ENCODE measurements around the gene ARMC5.
"Not testable (repeated sequence)": the region's sequence is repeated elsewhere in the genome, so short reads cannot be mapped to it uniquely, and the experiment has no call there.

ARMC5 gene, protein sequence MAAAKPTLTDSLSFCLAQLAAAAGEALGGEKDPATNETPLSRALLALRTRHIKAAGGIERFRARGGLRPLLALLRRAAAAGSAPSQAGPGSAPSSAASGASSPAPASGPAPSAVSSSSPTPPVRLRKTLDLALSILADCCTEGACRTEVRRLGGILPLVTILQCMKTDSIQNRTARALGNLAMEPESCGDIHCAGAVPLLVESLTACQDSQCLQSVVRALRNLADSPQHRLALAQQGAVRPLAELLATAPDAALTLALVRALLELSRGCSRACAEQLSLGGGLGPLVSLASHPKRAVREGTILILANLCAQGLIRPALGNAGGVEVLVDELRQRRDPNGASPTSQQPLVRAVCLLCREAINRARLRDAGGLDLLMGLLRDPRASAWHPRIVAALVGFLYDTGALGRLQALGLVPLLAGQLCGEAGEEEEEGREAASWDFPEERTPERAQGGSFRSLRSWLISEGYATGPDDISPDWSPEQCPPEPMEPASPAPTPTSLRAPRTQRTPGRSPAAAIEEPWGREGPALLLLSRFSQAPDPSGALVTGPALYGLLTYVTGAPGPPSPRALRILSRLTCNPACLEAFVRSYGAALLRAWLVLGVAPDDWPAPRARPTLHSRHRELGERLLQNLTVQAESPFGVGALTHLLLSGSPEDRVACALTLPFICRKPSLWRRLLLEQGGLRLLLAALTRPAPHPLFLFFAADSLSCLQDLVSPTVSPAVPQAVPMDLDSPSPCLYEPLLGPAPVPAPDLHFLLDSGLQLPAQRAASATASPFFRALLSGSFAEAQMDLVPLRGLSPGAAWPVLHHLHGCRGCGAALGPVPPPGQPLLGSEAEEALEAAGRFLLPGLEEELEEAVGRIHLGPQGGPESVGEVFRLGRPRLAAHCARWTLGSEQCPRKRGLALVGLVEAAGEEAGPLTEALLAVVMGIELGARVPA

DNA sequence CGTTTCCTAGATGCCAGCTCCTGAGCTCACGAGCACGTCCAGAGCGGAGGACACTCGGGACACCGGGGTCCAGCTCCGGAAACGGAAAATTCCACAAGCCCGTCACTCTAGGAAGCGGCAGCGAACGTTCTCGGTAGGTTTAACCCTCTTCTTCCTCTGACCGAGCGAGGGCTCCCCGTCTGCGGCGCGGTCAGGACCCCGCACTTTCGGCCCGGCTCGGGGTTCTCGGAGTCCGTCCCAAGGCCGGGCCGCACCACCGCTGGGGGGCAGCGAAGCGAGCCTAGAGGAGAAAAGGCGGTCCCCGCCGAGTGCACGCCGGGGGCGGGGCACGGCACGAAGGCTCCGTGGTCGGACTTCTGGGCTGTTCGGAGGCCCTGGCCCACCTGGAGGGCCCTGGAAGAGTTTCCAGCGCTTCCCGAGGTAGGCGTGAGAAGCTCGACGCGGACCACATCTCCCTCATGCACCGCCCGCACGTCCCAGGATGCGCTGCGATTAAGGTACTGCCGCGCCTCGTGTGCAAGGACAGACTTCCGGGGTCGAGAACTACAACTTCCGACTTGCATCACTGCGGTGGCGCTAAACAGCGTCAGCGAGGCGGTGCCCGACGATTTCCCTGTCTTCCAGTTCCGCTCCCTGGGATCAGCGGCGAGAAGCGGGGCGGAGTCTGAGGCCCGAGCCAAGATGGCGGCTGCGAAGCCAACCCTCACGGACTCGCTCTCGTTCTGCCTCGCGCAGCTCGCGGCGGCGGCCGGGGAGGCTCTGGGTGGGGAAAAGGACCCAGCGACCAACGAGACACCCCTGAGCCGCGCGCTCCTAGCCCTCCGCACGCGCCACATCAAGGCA lies at the start of gene ARMC5:
Gene ARMC5 (plus strand): TSS at position 658 of the 843 bp plus-strand sequence. CDS start 24 bp downstream, at position 682.
- peak; percentile 93 for DNase-seq (ENCODE audit: low read depth)

DNA sequence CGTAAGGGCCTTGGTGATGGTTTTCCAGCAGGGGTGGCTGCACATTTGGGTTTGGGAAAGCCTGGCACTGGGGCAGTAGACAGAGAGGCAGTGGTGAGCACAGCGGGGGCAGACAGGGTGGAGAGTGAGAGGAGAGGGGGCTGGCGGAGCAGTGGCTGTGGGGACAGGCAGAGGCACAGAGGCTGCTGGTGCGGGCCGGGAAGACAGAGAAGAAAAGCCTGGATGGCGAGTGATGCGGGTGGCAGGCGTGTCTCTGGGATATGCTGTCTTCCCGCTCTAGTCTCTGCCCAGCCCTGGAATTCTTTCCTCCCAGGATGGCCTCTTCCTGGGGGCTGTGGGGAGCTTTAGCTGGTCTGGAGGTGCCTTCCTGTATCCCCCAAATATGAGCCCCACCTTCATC lies 49.2 kb upstream of the ARMC5 start:
- DNase-seq (ENCODE audit: low read depth), result no peak

DNA sequence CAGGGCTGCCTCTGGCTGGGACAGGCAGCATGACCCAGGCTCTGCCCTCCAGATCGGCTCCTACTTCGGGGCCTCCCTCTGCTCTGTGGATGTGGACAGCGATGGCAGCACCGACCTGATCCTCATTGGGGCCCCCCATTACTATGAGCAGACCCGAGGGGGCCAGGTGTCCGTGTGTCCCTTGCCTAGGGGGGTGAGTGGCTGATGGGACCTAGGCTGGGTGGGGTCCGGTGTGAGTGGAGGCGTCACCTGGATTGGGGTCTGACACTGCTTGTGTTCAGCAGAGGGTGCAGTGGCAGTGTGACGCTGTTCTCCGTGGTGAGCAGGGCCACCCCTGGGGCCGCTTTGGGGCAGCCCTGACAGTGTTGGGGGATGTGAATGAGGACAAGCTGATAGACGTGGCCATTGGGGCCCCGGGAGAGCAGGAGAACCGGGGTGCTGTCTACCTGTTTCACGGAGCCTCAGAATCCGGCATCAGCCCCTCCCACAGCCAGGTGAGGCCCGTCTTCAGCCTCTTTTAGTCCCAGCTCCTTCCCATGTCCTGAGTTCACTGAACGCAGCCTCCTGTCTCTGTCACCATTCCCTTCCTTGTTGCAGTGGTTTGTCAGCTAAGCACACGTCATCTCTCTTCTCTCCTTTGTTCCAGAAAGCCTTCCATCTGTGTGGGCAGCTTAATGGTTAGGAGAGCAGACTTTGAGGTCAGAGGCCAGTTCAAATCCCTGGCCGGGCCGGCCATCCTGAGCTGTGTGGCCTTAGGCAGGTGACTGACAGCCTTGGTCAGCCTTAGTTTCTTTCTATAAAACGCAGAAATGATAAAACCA lies 48.1 kb upstream of the ARMC5 start:
- DNase-seq (ENCODE audit: low read depth), result no peak

DNA sequence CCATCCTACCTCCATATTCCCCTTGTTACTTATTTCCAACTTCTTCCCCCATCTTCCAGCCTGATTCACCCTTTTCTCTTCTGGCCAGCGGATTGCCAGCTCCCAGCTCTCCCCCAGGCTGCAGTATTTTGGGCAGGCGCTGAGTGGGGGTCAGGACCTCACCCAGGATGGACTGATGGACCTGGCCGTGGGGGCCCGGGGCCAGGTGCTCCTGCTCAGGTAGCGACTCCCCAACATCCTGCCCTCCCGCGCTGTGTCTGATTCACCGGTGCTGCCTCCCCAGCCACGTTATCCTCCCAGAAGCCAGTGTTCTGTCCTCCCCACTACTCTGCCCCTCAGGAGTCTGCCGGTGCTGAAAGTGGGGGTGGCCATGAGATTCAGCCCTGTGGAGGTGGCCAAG lies 46.6 kb upstream of the ARMC5 start:
- DNase-seq (ENCODE audit: low read depth), result no peak

DNA sequence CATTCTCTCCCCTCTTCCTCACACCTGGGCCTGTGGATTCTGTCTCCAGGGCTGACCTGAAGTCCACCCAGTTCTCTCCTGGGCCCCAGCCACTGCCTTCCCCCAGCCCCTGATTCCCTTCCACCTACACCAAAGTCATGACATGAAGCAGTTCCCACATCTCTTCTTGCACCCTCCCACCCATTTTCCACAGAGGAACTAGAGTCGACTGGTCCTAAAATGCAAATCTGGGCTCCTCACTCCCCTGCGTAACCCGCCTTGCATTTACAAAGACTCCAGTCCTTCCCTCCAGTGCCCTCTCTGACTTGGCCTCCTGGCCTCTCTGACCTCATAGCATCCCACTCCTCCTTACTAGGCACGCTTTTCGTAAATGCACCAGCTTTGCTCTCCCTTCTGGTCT lies 45.9 kb upstream of the ARMC5 start:
- no peak for DNase-seq (ENCODE audit: low read depth)

DNA sequence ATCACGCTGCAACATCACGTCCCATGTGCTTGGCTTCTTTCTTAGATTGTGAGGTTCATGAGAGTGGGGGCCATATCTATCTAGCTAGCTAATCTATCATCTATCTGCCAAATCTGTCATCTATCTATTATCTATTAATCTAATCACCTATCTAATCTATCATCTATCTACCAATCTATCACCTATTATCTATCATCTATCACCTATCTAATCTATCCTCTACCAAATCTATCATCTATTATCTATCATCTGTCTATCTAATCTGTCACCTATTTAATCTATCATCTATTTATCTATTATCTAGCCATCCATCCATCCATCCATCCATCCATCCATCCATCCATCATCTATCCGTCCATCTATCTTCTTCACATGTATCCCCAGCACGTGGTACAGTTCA lies 45.4 kb upstream of the ARMC5 start:
- DNase-seq (ENCODE audit: low read depth), result no peak

DNA sequence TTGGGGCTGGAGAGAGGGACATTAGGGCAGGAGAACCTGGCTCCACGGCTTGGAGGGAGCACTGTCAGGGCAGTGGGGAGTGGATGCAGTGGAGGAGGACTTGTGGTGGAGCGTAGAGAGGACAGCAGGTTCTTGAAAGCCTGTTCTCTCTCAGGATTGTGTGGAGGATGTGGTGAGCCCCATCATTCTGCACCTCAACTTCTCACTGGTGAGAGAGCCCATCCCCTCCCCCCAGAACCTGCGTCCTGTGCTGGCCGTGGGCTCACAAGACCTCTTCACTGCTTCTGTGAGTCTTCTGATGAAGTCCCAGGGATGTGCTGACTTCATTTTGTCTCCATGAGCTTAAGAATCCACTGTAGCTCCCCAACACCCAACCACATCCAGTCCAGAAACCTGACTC lies 44.6 kb upstream of the ARMC5 start:
- no peak for DNase-seq (ENCODE audit: low read depth)

DNA sequence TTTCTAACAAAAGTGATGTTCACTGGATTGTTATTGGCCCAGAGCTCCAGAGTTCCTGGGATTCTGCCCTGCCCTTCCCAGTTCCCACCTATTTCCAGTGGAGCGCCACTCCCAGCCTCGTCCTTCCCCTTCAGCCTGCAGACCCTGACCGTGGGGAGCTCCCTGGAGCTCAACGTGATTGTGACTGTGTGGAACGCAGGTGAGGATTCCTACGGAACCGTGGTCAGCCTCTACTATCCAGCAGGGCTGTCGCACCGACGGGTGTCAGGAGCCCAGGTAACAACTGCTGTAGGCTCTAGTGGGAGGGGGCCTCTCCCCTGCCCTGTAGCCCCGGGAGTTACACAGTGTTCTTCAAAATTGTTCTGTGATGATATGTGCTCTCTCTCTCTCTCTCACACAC lies 42.9 kb upstream of the ARMC5 start:
- DNase-seq (ENCODE audit: low read depth), result no peak

DNA sequence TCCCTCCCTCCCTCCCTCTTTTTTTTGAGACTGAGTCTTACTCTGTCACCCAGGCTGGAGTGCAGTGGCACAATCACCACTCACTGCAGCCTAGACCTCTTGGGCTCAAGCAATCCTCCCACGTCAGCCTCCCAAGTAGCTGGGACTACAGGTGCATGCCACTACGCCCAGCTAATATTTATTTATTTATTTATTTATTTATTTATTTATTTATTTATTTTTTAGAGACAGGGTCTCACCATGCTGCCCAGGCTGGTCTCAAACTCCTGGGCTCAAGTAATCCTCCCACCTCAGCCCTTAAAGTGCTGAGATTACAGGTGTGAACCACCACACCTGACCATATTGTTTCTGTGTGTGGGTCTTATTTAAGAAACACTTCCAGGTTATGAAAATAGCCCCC lies 42.3 kb upstream of the ARMC5 start:
- DNase-seq (ENCODE audit: low read depth), result not testable (repeated sequence)

DNA sequence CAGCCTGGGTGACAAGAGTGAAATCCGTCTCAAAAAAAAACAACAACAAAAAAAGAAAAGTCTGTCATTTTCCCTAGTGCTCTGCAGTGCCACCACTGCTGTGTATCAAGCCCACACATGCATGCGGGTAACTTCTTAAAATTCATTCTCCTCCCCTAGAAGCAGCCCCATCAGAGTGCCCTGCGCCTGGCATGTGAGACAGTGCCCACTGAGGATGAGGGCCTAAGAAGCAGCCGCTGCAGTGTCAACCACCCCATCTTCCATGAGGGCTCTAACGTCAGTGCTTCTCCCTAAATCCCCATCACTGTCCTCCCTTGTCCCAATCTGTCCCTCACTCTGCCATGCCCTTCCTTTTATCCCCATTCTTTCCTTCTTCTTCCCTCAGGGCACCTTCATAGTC lies 41.4 kb upstream of the ARMC5 start:
- DNase-seq (ENCODE audit: low read depth), result no peak

DNA sequence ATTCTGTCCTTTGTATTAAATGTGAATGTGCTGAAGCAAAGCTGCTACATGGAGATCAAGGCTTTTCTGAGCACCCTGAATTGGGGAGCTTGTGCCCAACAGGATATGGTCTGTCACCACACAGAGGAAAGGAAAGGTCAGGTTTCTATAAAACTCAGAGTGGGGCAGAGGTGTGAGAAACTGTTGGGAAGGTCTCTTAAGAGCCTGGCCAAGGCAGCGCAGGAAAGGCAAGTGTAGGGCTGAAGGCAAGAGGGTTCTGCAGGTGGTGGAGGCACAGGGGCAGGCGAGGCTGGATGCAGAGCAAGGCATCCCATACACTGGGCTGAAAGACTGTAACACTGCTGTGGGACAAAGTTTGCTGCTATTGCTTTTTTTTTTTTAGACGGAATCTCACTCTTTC lies 39.3 kb upstream of the ARMC5 start:
- no peak for DNase-seq (ENCODE audit: low read depth)

DNA sequence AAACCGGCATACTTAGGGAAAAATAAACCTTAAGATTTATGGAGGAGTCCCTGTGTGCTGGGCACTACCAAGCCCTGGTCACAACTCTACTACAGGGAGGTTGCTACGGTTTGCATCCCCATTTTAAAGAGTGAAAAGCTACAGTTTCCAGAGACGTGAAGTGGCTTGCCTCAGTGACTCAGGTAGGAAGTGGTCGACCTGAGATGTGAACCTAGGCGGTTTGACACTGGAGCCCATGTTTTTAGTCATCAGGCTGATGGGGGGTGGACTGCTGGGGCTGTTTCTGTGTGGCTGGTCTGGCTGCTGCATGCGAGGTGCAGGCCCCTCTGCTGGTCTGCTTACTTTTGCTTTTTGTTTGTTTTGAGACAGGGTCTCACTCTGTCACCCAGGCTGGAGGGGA lies 37.7 kb upstream of the ARMC5 start:
- DNase-seq (ENCODE audit: low read depth), result peak; percentile 27

DNA sequence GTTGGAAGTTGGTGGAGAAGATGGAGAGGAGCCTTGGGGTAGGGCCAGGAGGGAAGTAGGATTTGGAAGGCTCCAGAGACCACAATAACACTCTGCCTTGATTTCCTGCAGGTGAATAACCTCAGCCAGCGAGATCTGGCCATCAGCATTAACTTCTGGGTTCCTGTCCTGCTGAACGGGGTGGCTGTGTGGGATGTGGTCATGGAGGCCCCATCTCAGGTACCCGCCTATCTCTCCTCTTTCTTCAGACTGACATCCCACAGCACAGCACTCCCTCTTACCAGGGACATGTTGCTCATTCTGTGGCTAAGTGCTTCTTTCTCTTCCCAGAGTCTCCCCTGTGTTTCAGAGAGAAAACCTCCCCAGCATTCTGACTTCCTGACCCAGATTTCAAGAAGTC lies 36.1 kb upstream of the ARMC5 start:
- no peak for DNase-seq (ENCODE audit: low read depth)

DNA sequence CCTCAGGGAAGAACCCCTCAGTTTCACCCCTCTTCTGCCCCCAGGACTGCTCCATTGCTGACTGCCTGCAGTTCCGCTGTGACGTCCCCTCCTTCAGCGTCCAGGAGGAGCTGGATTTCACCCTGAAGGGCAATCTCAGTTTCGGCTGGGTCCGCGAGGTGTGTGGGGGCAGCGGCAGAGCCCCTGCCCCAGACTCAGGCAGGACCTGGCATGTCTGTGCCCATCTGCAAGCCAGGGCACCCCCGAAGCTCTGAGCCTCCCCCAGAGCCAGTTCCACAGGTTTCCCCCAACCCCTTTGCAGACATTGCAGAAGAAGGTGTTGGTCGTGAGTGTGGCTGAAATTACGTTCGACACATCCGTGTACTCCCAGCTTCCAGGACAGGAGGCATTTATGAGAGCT lies 35.5 kb upstream of the ARMC5 start:
- no peak for DNase-seq (ENCODE audit: low read depth)

DNA sequence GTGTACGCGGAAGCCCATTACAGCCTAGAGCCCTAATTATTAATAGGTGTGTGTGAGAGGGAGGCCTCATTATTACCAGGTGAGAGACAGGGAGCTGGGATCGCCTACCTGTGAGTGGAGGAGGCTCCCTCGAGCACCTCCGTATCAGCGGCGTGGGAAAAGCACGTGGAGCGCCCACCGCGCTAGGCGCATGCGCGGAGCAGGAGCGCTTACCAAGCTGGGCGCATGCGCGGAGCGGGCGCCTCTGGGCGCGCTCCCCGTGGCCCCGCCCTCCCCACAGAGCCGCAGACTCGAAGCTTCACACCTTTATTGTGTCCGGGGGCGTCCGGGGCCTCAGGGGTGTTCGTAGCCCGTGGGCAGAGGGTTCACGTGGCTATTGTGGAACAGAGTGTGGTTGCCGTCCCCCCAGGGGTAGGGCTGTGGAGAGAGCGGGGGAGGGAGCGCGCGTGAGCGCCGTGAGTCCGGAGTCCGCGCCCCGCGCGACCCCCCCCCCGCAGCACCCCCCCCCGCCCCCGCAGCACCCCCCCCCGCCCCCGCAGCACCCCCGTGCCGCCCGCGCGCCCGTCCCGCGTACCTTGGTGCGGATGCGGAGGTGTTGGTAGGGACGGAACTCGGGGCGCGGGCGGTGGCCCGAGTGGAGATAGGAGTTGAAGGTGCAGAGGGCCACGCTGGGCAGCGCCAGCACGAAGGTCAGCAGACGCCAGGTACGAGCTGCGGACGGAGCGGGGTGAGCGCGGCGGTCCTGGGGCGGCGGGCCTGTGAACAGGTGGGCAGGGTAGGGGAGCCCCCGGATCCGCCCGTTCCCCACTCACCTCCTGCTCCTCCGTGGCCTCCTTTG lies 31.6 kb upstream of the ARMC5 start:
- DNase-seq (ENCODE audit: low read depth), result peak; percentile 54

DNA sequence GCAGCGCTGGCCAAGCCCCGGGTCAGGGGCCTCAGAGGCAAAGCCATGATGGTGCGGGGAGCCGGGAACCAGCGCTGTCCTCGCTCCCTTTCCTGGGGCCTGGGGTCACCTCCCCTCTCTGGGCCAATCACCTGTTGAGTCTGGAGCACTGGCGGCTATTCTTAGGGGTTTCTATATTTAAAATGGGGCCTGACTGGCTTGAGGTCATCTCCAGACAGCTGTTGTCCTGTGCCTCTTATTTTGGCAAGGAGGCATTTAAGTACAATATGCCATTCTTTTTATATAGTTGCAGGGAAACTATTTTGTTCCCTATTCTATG lies 31.1 kb upstream of the ARMC5 start, which contains the start of gene COX6A2:
Gene COX6A2 (minus strand): TSS at position 82 of the 319 bp plus-strand sequence. CDS start 35 bp downstream, at position 47.
- DNase-seq (ENCODE audit: low read depth), result no peak

DNA sequence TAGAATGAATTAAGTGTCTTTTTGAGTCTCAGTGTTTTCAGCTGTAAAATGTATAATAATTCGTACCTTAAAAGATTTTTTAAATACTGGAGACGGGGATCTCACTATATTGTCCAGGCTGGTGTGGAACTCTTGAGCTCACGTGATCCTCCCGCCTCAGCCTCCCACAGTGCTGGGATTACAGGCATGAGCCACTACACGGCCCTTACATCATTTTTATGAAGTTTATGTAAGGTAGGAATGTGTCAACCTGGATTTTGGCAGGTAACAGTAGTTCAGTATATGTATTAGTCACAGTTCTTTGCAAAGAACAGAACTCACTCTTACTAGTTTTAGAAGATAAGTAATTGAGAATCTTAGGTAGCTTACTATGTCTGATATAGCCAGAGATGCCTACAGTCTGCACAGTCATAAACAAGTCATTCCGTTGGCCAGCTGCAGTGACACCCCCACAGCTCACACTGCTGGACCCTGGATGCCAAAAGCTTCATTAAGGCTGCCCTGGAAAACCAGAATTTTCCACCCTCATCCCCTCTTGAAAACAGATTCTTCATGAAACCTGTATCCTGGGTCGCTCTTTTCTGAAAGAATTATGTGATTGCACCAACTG lies 30.6 kb upstream of the ARMC5 start:
- DNase-seq (ENCODE audit: low read depth), result no peak

DNA sequence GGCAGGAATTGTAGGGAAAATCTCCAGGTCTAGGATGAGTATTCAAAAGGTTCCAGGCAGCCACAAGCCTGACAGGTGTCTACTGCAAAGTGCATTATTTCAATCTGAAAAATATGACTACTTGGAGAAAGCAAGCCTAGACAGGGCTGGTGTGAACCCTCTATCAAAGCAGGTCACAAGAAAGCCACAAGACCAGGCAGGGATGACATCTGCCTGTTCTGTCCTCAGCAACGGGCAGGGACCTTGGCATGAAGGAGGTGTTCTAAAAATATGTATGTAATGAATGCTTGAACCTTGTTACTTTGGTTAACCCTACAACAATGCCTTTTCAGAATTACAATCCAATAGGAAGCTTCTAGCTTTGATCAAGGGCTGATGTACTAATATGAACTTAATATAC lies 30.0 kb upstream of the ARMC5 start:
- DNase-seq (ENCODE audit: low read depth), result no peak

DNA sequence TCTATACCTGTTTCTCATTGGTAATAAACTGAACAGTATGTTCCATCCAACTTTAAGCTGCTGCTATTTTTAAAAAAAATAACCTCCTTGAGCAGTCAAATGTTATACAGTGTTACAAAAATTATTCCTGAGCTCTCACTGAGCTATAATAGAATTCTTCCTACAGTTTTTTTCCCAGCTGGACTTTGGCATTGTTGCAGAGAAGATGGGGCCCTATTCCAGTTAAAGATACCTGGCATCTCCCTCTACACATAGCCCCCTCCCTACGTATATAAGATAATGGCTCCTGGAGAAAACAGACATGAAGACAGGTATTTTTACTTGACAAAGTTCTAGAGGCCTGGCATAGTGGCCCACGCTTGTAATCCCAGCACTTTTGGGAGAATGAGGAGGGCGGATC lies 29.5 kb upstream of the ARMC5 start:
- no peak for DNase-seq (ENCODE audit: low read depth)
